ENCODE measurements around the gene TBC1D3.
"Not testable (repeated sequence)": the region's sequence is repeated elsewhere in the genome, so short reads cannot be mapped to it uniquely, and the experiment has no call there.

The TBC1D3 gene

DNA sequence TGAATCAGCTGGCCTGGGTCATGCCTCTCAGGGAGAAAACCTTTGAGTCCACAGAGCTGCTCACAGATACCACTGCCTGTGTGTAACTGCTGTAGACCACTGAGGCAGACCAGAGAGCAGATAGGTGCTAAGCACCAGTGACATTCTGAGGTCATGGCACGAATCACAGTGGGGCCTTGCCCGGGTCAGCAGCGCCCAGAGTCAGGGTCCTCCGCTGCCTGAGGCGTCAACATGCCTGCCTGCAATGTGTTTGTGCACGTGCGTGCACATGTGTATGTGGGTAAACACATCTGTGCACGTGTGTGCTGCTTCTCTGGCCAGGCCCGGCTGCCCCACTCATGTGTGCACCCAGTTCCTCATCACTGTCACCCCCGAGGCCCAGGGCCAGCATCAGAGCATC is at the start of gene TBC1D3:
Gene TBC1D3 (minus strand): TSS at position 101 of the 400 bp plus-strand sequence. CDS start 1,526 bp downstream, outside the sequence.
- not testable (repeated sequence) for DNase-seq (ENCODE audit: low read depth, low spot score)

DNA sequence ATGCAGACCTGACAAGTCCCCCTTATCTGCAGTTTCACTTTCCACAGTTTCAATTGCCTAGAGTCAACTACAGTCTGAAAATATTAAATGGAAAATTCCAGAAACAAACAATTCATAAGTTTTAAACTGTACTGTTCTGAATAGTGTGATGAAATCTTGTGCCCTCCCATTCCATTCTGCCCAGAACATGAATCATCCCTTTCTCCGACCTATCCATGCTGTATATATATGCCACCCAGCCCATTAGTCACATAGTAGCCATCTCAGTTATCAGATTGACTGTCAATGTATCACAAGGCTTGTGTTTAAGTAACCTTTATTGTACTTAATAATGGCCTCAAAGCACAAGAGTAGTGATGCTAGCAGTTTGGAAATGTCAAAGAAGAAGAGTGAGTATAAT is 40.4 kb upstream of the TBC1D3 start:
- DNase-seq (ENCODE audit: low read depth, low spot score), result not testable (repeated sequence)

DNA sequence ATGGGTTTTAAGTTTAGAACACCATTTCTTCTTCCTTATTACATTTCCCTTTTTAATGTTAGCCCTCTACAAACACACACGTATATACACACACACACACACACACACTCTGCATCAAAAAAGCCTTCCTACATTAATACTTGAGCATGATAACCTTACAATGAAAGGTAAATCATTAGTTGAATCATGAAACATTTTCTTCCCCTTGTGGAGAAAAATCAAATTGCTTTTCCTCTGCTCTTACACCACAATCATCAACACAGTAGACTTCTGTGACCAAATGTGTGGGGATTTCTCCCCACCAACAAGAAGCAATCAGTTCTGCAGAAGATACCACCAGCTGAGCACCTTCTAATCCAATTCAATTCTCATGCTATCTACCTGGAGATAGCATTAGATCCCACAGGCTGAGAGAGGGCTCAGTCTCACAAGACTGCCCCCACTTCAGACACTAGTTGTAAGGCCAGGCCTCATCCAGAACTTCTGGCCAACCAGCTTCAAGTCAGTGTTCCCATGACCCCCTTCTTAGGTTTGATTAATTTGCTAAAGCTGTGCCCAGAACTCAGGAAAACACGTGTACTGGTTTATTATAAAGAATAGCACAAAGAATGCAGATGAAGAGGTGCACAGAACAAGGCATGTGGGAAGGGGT is 33.6 kb upstream of the TBC1D3 start:
- DNase-seq (ENCODE audit: low read depth, low spot score), result not testable (repeated sequence)

DNA sequence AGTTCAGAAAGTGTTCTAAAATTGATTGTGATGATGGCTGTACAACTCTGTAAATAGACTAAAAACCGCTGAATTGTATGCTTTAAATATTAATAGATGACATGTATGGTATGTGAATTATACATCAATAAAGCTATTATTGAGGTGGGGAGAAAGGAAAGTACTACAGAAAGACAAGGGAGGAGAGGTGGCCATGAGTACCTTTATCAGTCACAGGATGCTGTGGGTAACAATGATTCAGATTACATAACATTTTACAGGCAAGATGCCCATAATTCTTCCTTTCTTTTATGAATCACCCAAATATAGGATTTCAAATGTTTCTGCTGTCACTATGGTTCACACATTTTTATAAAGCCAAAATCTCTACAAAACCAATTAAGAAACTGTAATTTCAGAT is 28.5 kb upstream of the TBC1D3 start:
- not testable (repeated sequence) for DNase-seq (ENCODE audit: low read depth, low spot score)

DNA sequence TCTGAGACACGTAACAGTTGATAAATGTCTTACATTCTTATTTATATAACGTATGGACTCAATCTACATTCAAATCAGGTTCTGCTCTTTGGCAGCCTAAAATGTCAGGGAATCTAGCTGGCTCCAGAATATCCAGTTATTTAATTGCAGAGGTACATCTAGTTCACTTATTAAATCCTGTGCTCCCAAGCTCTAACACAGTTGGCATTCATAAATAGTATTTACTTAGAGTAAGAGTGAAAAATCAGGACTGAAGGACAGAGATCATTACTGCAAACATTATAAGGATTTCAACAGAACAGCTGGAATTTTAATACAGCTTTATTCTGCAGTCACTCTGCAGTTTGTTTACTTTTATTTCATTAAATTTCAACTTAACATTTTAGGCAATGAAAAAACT is 7.9 kb upstream of the TBC1D3 start:
- DNase-seq (ENCODE audit: low read depth, low spot score), result not testable (repeated sequence)

DNA sequence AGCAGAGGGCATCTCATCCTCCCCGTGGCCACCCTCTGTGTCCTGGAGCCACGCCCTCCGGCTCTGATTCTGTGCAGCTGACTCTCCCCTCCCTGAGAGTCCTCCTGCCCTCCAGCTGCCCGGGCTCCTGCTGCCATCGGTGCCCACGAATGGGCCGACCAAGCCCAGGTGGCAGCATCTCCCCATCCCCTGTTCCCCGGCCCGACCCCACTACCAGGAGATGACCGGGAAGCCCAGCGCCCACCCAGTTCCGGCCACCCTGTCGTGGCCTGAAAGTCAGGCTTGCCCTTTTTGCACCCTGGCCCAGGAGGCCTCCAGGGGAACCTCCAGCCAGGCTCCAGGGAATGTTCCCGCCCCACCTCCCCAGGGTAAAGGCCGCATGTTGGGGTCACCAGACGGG is 57.5 kb downstream of the TBC1D3 start:
- DNase-seq (ENCODE audit: low read depth, low spot score), result not testable (repeated sequence)

All from activated naive CD8-positive, alpha-beta T cell treated with anti-CD3 and anti-CD28 coated beads, Interleukin-2, amount 50 U/mL, for 16 hours (primary cell).